GM12872 (cell line): Measurements from ENCODE around the gene LDLRAD4.

Source experiments
- CTCF ChIP-seq: IDR thresholded peaks from 3 replicates; pipeline ENCODE4 v1.5.1; 2011; ENCODE audit warnings: low read depth, mild to moderate bottlenecking, low read length, moderate library complexity; ENCODE audit not compliant: insufficient read depth

LDLRAD4 gene

GRCh38 chr18:13271302-13271911 is 52.8 kb downstream of the LDLRAD4 start:
- TF ChIP-seq CTCF: no peak

GRCh38 chr18:13272416-13272815 is 53.9 kb downstream of the LDLRAD4 start:
- no peak for TF ChIP-seq CTCF

- TF ChIP-seq CTCF: no peak
Observed at GRCh38 chr18:13273800-13274199, 55.2 kb downstream of the LDLRAD4 start.

- TF ChIP-seq CTCF: no peak
Observed at GRCh38 chr18:13275075-13275474, 56.5 kb downstream of the LDLRAD4 start.

- TF ChIP-seq CTCF: no peak
Observed at GRCh38 chr18:13276530-13277520, 58.3 kb downstream of the LDLRAD4 start.

- no peak for TF ChIP-seq CTCF
Observed at GRCh38 chr18:13278062-13278630, 59.6 kb downstream of the LDLRAD4 start.
